ENCODE measurements around the gene CD37.

Gene CD37

DNA sequence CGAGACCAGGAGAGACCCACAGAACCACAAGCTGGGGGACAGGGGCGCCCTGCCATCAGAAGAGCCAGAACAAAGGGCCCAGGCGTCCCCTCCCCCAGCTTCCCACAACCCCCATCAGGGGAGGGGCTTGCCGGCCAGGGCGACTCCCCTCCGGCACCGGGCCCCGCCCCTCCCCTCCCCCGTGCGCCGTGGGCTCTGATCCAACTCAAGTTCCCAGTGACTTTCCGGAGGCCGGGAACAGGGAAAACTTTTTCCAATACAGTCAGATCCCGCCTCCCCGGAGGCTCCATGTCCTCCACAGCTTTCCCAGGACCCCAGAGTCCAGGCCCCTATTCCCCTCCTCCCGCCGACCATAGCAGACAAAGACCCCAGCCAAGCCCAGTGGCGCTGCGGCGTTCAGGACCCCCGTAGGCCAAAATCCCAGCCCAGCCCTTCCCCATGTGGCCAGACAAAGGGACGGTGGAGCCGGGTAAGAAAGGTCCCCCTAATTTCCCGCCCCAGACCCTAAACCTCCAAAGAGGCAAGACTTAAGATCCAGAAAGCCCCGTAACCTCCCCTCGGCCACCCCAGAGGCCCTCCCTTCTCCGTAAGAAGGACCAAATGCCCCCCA, 26.3 kb downstream of the CD37 start:
- DNase-seq (ENCODE audit: low read depth), result peak; percentile 88
- peak overlapping the region; percentile 96 for H3K4me3 ChIP-seq (replicated peaks; ENCODE audit: low read depth, low read length)
- TF ChIP-seq, protein P1, sequence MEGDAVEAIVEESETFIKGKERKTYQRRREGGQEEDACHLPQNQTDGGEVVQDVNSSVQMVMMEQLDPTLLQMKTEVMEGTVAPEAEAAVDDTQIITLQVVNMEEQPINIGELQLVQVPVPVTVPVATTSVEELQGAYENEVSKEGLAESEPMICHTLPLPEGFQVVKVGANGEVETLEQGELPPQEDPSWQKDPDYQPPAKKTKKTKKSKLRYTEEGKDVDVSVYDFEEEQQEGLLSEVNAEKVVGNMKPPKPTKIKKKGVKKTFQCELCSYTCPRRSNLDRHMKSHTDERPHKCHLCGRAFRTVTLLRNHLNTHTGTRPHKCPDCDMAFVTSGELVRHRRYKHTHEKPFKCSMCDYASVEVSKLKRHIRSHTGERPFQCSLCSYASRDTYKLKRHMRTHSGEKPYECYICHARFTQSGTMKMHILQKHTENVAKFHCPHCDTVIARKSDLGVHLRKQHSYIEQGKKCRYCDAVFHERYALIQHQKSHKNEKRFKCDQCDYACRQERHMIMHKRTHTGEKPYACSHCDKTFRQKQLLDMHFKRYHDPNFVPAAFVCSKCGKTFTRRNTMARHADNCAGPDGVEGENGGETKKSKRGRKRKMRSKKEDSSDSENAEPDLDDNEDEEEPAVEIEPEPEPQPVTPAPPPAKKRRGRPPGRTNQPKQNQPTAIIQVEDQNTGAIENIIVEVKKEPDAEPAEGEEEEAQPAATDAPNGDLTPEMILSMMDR (IDR thresholded peaks at IDR 0.05; ENCODE audit: low read length, missing control alignments), result no peak

DNA sequence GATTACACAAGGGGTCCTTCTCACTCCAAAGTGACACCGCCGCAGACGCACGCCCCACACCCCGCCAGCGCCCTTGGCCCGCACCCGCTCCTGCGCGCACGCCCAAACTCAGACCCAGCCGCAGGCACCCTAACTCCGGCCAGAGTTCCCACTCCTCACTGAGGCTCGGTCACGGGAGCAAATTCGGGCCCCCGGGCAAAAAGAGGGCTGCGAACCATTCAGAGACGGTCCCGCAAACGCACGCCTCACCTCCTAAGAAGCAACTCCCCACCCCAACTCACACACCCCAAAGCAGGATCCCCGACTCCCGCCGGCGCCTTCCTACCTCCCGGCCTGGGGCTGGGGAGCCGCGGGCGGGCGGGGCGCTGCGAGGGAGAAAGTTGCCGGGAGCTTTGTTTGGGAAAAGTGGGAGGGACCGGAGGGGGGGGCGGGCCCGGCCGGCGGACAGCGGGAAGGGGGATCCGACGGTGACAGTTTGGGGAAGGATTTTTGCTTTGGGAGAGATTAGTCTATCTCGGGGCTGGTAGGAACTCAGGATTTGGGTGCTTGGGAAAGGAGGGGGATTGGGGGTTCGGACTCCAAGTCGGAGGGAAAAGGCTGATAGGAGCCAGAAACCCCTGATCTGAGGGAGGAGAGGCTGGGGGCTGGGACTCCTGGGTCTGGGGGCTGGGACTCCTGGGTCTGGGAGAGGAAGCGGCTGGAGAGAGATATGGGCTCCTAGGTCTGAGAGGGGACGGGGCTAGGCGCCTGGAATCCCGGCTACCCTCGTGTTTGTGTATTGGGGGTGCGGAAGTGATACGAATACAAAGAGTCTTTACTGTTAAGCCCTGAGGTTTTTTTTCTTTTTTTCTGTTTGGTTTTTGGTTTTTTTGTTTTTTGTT, 27.1 kb downstream of the CD37 start, which contains the start of gene TEAD2:
TSS of gene TEAD2 (minus strand) at position 369 of the 881 bp plus-strand sequence. CDS start 2,341 bp downstream, outside the sequence.
- peak within 1 kb of the TSS; percentile 96 for H3K4me3 ChIP-seq (replicated peaks; ENCODE audit: low read depth, low read length)
- TF ChIP-seq, protein P1 (IDR thresholded peaks at IDR 0.05; ENCODE audit: low read length, missing control alignments), result no peak
- peak; percentile 50 for DNase-seq (ENCODE audit: low read depth)

DNA sequence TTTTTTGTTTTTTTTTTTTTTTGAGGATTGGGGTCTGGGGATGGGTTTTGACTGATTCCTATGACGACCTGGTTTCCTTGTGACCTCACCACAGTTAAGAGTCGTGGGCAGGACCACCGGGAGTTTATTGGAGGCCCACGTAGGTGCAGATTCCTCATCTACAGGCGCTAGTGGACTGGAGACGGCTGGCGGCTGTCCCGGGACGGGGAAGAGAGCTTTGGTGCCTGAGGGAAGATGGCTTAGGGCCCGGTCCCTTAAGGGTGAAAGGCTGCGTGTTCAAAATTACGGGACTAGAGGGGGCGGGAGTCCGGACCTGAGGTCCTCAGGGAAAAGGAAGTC, 27.7 kb downstream of the CD37 start:
- DNase-seq (ENCODE audit: low read depth), result peak; percentile 53
- peak overlapping the region; percentile 96 for H3K4me3 ChIP-seq (replicated peaks; ENCODE audit: low read depth, low read length)
- TF ChIP-seq, protein P1 (IDR thresholded peaks at IDR 0.05; ENCODE audit: low read length, missing control alignments), result no peak

DNA sequence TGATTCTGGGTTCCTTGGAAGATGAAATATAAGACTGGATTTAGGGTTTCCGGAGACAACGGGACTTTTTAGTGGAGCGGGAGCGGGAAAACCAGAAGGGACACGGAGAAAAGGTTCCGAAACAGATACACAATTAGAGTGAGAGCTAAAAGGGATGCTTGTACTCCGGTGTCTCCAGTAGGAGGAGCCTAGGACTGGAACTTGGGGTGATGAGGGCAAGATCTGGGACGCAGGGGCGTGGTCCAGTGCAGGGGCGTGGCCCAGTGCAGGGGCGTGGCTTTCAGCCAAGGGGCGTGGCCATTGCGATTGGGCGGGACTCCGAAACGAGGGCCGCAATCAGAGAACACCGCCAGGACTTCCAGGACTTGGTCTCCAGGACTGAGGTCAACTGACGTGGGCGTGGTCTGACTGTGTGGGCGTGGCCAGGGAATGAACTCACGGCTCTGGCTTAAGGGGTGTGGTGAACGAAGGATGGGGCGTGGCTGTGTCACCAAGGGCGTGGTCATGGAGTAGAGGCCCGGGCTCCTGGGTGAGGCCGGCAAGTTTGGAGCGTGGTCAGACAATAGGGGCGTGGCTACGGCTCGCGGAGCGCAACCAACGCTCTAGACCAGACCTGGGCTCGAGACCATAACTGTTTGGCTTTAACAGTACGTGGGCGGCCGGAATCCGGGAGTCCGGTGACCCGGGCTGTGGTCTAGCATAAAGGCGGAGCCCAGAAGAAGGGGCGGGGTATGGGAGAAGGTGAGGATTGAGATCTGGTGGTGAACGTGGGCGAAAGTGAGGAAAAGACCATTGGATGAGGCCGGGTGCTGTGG, 28.3 kb downstream of the CD37 start, which contains the start of gene DKKL1:
TSS of gene DKKL1 (plus strand) at position 610 of the 815 bp plus-strand sequence. CDS start at position 732, 122 bp downstream.
- TF ChIP-seq, protein P1 (IDR thresholded peaks at IDR 0.05; ENCODE audit: low read length, missing control alignments), result no peak
- peak within 1 kb of the TSS; percentile 96 for H3K4me3 ChIP-seq (replicated peaks; ENCODE audit: low read depth, low read length)
- peak; percentile 100 for DNase-seq (ENCODE audit: low read depth)

DNA sequence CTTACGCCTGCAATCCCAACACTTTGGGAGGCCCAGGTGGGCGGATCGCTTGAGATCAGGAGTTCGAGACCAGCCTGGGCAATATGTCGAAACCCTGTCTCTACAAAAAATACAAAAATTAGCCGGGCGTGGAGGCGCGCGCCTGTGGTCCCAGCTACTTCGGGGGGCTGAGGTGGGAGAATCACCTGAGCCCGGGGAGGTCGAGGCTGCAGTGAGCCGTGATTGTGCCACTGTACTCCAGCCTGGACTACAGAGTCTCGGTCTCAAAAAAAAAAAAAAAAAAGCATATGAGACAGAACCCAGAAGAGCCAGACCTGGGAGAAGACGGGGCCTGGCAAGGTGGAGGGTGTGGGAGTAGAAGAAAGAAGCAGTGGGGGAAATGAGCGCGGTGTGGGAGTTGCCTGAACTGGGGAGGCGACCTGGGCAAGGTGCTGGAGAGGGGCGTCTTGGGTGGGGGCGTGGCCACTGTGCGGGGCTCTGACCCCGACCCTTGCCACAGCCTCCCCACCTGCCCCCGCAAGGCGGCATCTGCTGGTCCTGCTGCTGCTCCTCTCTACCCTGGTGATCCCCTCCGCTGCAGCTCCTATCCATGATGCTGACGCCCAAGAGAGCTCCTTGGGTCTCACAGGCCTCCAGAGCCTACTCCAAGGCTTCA, 29.0 kb downstream of the CD37 start:
- peak overlapping the region; percentile 32 for H3K4me3 ChIP-seq (replicated peaks; ENCODE audit: low read depth, low read length)
- TF ChIP-seq, protein P1 (IDR thresholded peaks at IDR 0.05; ENCODE audit: low read length, missing control alignments), result no peak
- DNase-seq (ENCODE audit: low read depth), result no peak

DNA sequence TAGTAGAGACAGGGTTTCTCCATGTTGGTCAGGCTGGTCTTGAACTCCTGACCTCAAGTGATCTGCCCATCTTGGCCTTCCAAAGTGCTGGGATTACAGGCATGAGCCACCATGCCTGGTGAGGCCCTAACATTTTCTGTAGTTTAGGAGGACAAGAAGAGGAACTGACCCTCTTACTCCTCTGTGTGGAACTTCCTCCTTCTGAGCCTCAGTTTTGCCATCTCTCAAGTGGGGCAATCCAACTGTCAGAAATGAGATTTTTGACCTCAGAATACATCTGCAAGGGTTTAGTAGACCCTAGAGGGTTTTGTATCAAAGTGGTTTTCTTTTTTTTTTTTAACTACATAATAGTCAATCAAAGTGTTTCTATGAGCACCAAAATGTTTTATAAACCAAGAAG, 30.9 kb downstream of the CD37 start:
- no peak for DNase-seq (ENCODE audit: low read depth)
- H3K4me3 ChIP-seq (replicated peaks; ENCODE audit: low read depth, low read length), result no peak overlapping the region
- TF ChIP-seq, protein P1 (IDR thresholded peaks at IDR 0.05; ENCODE audit: low read length, missing control alignments), result no peak

Data from fibroblast of pulmonary artery (primary cell).